Stimulated activated CD8-positive, alpha-beta memory T cell treated with anti-CD3 and anti-CD28 coated beads, Interleukin-2, amount 100 ng/mL, for 1 hour (primary cell): ENCODE data around the gene APOBR.
A peak's percentile ranks its signal among the peaks of the same experiment; 100 is the strongest.
"Not testable (repeated sequence)": the region's sequence is repeated elsewhere in the genome, so short reads cannot be mapped to it uniquely, and the experiment has no call there.

Source experiments
- DNase-seq, 2 donors: peaks; one replicate each; pipeline ENCODE4 v3.0.0-alpha.2; 2020; ENCODE audit warnings: low read depth in 2 of 2

The APOBR gene

GRCh38 chr16:28494121-28494851, at the start of gene APOBR:
Gene APOBR (plus strand): TSS chr16:28494643. CDS start chr16:28494682, 39 bp downstream.
- peak; percentile 69 to 70 for DNase-seq

GRCh38 chr16:28446388-28446787, 48.1 kb upstream of the APOBR start:
- not testable (repeated sequence) for DNase-seq

- not testable (repeated sequence) for DNase-seq
These were observed 47.4 kb upstream of the APOBR start for GRCh38 chr16:28447081-28447480.

GRCh38 chr16:28473714-28474265, 20.7 kb upstream of the APOBR start:
- DNase-seq, result no peak

- no peak for DNase-seq
These were observed 19.2 kb upstream of the APOBR start for GRCh38 chr16:28475221-28475620.

GRCh38 chr16:28477311-28477920, 17.0 kb upstream of the APOBR start:
- no peak for DNase-seq

GRCh38 chr16:28478506-28479180, 15.8 kb upstream of the APOBR start:
- no peak for DNase-seq

GRCh38 chr16:28482026-28482425, 12.4 kb upstream of the APOBR start:
- DNase-seq, result no peak

- not testable (repeated sequence) for DNase-seq
These were observed 11.1 kb upstream of the APOBR start for GRCh38 chr16:28483361-28483760.

- DNase-seq, result no peak
These were observed 8.2 kb upstream of the APOBR start for GRCh38 chr16:28486266-28486665.

- no peak for DNase-seq
These were observed 3.0 kb upstream of the APOBR start for GRCh38 chr16:28491230-28491969.

- peak; percentile 70 to 78 for DNase-seq
These were observed 2.4 kb upstream of the APOBR start, which contains the start of gene CLN3 for GRCh38 chr16:28491970-28492474. Gene CLN3 (minus strand): TSS chr16:28492074. CDS start chr16:28491759, 315 bp downstream.

GRCh38 chr16:28492511-28492910, 1.9 kb upstream of the APOBR start:
- DNase-seq, result no peak

GRCh38 chr16:28495098-28495793, 803 bp downstream of the APOBR start:
- no peak for DNase-seq

GRCh38 chr16:28495795-28496749, 1.6 kb downstream of the APOBR start:
- no peak for DNase-seq

- no peak for DNase-seq
These were observed 2.4 kb downstream of the APOBR start for GRCh38 chr16:28496844-28497243.

GRCh38 chr16:28497386-28497785, 2.9 kb downstream of the APOBR start:
- DNase-seq, result no peak

GRCh38 chr16:28497861-28498599, 3.6 kb downstream of the APOBR start:
- DNase-seq, result no peak
